GM12875 (cell line): ENCODE measurements around the gene TRAM2.
A peak's percentile ranks its signal among the peaks of the same experiment; 100 is the strongest.

Experiments
- H3K4me3 ChIP-seq: one replicate; pipeline ENCODE4 v1.5.1; 2011; ENCODE audit warnings: low read depth, low read length, control low read depth
- CTCF ChIP-seq: IDR thresholded peaks from 2 replicates; pipeline ENCODE4 v1.5.1; 2011; ENCODE audit warnings: low read depth, mild to moderate bottlenecking, control low read depth, inconsistent platforms, low read length, moderate library complexity, borderline replicate concordance; ENCODE audit not compliant: insufficient read depth

Gene TRAM2

GRCh38 chr6:52500238-52501129 is 76.4 kb downstream of the TRAM2 start:
- TF ChIP-seq CTCF, result no peak
- no peak overlapping the region for H3K4me3 ChIP-seq

GRCh38 chr6:52499681-52500236 is 77.1 kb downstream of the TRAM2 start:
- TF ChIP-seq CTCF, result 0 out of 2 replicates have a peak, but pooled peaks have one; percentile 21
- H3K4me3 ChIP-seq, result no peak overlapping the region

- peak overlapping the region; percentile 5 for H3K4me3 ChIP-seq
- no peak for TF ChIP-seq CTCF
These were observed 77.8 kb downstream of the TRAM2 start for GRCh38 chr6:52499026-52499425.

- no peak for TF ChIP-seq CTCF
- H3K4me3 ChIP-seq, result peak overlapping the region; percentile 5
These were observed 78.3 kb downstream of the TRAM2 start for GRCh38 chr6:52498538-52499017.

- peak overlapping the region; percentile 19 for H3K4me3 ChIP-seq
- TF ChIP-seq CTCF, result no peak
These were observed 79.0 kb downstream of the TRAM2 start for GRCh38 chr6:52497652-52498408.

- TF ChIP-seq CTCF, result no peak
- no peak overlapping the region for H3K4me3 ChIP-seq
These were observed 80.2 kb downstream of the TRAM2 start for GRCh38 chr6:52496631-52497030.

- TF ChIP-seq CTCF, result no peak
- H3K4me3 ChIP-seq, result no peak overlapping the region
These were observed 80.9 kb downstream of the TRAM2 start for GRCh38 chr6:52495922-52496321.
